ENCODE measurements around the gene NDUFB8.

The NDUFB8 gene

GRCh38 chr10:100535338-100535714 lies 5.7 kb upstream of the NDUFB8 start:
- no peaks in the 10 kb centered on the region for H3K9me3 ChIP-seq (ENCODE audit: severe bottlenecking)
- peaks cover 25% of the 10 kb centered on the region for H3K36me3 ChIP-seq
- H3K27ac ChIP-seq, result peak overlapping the region; percentile 49
- H3K27me3 ChIP-seq (ENCODE audit: insufficient read depth, low read depth, severe bottlenecking), result no peaks in the 10 kb centered on the region
- no peak for TF ChIP-seq CTCF (IDR thresholded peaks at IDR 0.05; ENCODE audit: low read depth, low read length)
- DNase-seq, result no peak
- H3K4me3 ChIP-seq (ENCODE audit: low read depth, low read length), result peak overlapping the region; percentile 79

- H3K36me3 ChIP-seq, result peaks cover 22% of the 10 kb centered on the region
- H3K27ac ChIP-seq, result peak overlapping the region; percentile 49
- H3K9me3 ChIP-seq (ENCODE audit: severe bottlenecking), result no peaks in the 10 kb centered on the region
- H3K27me3 ChIP-seq (ENCODE audit: insufficient read depth, low read depth, severe bottlenecking), result no peaks in the 10 kb centered on the region
- no peak for TF ChIP-seq CTCF (IDR thresholded peaks at IDR 0.05; ENCODE audit: low read depth, low read length)
- DNase-seq, result peak; percentile 66
- no peak overlapping the region for H3K4me3 ChIP-seq (ENCODE audit: low read depth, low read length)
Measured at GRCh38 chr10:100534726-100535125, 5.1 kb upstream of the NDUFB8 start.

GRCh38 chr10:100531761-100532160 lies 2.1 kb upstream of the NDUFB8 start:
- Histone ChIP-seq H3K4me3 (ENCODE audit: low read depth, low read length) (no peak overlapping the region), H3K27ac (no peak overlapping the region), H3K27me3 (ENCODE audit: insufficient read depth, low read depth, severe bottlenecking) (no peaks in the 10 kb centered on the region), H3K9me3 (ENCODE audit: severe bottlenecking) (no peaks in the 10 kb centered on the region), H3K36me3 (peaks cover 20% of the 10 kb centered on the region)
- no peak for DNase-seq
- TF ChIP-seq CTCF (IDR thresholded peaks at IDR 0.05; ENCODE audit: low read depth, low read length), result no peak

- H3K36me3 ChIP-seq, result peaks cover 44% of the 10 kb centered on the region
- DNase-seq, result no peak
- H3K9me3 ChIP-seq (ENCODE audit: severe bottlenecking), result no peaks in the 10 kb centered on the region
- peak overlapping the region; percentile 90 for H3K4me3 ChIP-seq (ENCODE audit: low read depth, low read length)
- peak overlapping the region; percentile 65 for H3K27ac ChIP-seq
- no peaks in the 10 kb centered on the region for H3K27me3 ChIP-seq (ENCODE audit: insufficient read depth, low read depth, severe bottlenecking)
- no peak for TF ChIP-seq CTCF (IDR thresholded peaks at IDR 0.05; ENCODE audit: low read depth, low read length)
Measured at GRCh38 chr10:100528921-100529474, 673 bp downstream of the NDUFB8 start.

GRCh38 chr10:100528123-100528886 lies 1.4 kb downstream of the NDUFB8 start:
- Histone ChIP-seq H3K4me3 (ENCODE audit: low read depth, low read length) (no peak overlapping the region), H3K27me3 (ENCODE audit: insufficient read depth, low read depth, severe bottlenecking) (no peaks in the 10 kb centered on the region), H3K27ac (no peak overlapping the region), H3K9me3 (ENCODE audit: severe bottlenecking) (no peaks in the 10 kb centered on the region), H3K36me3 (peaks cover 50% of the 10 kb centered on the region)
- DNase-seq, result no peak
- TF ChIP-seq CTCF (IDR thresholded peaks at IDR 0.05; ENCODE audit: low read depth, low read length), result no peak
